ENCODE results near the gene TSC22D1. TPM values are rescaled to one million over a fixed set of nuclear protein-coding genes. Genes with fewer than 3 reads are reported as not detected.

Gene TSC22D1
- total and polyA plus RNA-seq, 9 donors = 61.8 to 93.1 (median 76.7) TPM

- no peak for DNase-seq
- H3K4me1 ChIP-seq (ENCODE audit: control insufficient read depth, insufficient read depth, low read length) = no peaks in the 10 kb centered on the region
- WGBS (ENCODE audit: insufficient coverage) = 67% methylated on average over 11 of the region's 16 CpGs
Measured at GRCh38 chr13:44412346-44412935, 163.7 kb downstream of the TSC22D1 start.

GRCh38 chr13:44411841-44412240 lies 164.3 kb downstream of the TSC22D1 start:
- Histone ChIP-seq H3K27me3 (ENCODE audit: control insufficient read depth, insufficient read depth, low read length) (no peaks in the 10 kb centered on the region), H3K4me3 (ENCODE audit: low read length) (no peak overlapping the region)
- WGBS (ENCODE audit: insufficient coverage) = 63% methylated on average over 1 of the region's 2 CpGs

More at GRCh38 chr13:44412346-44412935, 163.7 kb downstream of the TSC22D1 start:
- Histone ChIP-seq H3K36me3 (ENCODE audit: control insufficient read depth, insufficient read depth, low read length) (no peaks in the 10 kb centered on the region), H3K27me3 (ENCODE audit: control insufficient read depth, insufficient read depth, low read length) (no peaks in the 10 kb centered on the region), H3K9me3 (replicated peaks; ENCODE audit: control insufficient read depth, low read depth, low read length) (no peaks in the 10 kb centered on the region), H3K4me3 (ENCODE audit: low read length) (no peak overlapping the region), H3K27ac (ENCODE audit: low read length) (no peak overlapping the region)

GRCh38 chr13:44410328-44410859 lies 165.7 kb downstream of the TSC22D1 start:
- Histone ChIP-seq H3K4me3 (ENCODE audit: low read length) (no peak overlapping the region), H3K4me1 (ENCODE audit: control insufficient read depth, insufficient read depth, low read length) (no peaks in the 10 kb centered on the region), H3K9me3 (replicated peaks; ENCODE audit: control insufficient read depth, low read depth, low read length) (no peaks in the 10 kb centered on the region), H3K27me3 (ENCODE audit: control insufficient read depth, insufficient read depth, low read length) (no peaks in the 10 kb centered on the region), H3K27ac (ENCODE audit: low read length) (no peak overlapping the region), H3K36me3 (ENCODE audit: control insufficient read depth, insufficient read depth, low read length) (no peaks in the 10 kb centered on the region)
- 83% methylated on average over 4 of the region's 6 CpGs for WGBS (ENCODE audit: insufficient coverage)
- no peak for DNase-seq

More at GRCh38 chr13:44411841-44412240, 164.3 kb downstream of the TSC22D1 start:
- Histone ChIP-seq H3K36me3 (ENCODE audit: control insufficient read depth, insufficient read depth, low read length) (no peaks in the 10 kb centered on the region), H3K4me1 (ENCODE audit: control insufficient read depth, insufficient read depth, low read length) (no peaks in the 10 kb centered on the region), H3K9me3 (replicated peaks; ENCODE audit: control insufficient read depth, low read depth, low read length) (no peaks in the 10 kb centered on the region), H3K27ac (ENCODE audit: low read length) (no peak overlapping the region)
- no peak for DNase-seq

GRCh38 chr13:44409595-44409994 lies 166.5 kb downstream of the TSC22D1 start:
- H3K36me3 ChIP-seq (ENCODE audit: control insufficient read depth, insufficient read depth, low read length) = no peaks in the 10 kb centered on the region

GRCh38 chr13:44407891-44408290 lies 168.2 kb downstream of the TSC22D1 start:
- H3K4me3 ChIP-seq (ENCODE audit: low read length) = no peak overlapping the region
- WGBS (ENCODE audit: insufficient coverage) = 100% methylated on average over 4 of the region's 7 CpGs
- no peak for DNase-seq
- no peaks in the 10 kb centered on the region for H3K36me3 ChIP-seq (ENCODE audit: control insufficient read depth, insufficient read depth, low read length)
- no peak overlapping the region for H3K27ac ChIP-seq (ENCODE audit: low read length)
- no peaks in the 10 kb centered on the region for H3K9me3 ChIP-seq (replicated peaks; ENCODE audit: control insufficient read depth, low read depth, low read length)
- peaks cover 7% of the 10 kb centered on the region for H3K4me1 ChIP-seq (ENCODE audit: control insufficient read depth, insufficient read depth, low read length)
- peaks cover 13% of the 10 kb centered on the region for H3K27me3 ChIP-seq (ENCODE audit: control insufficient read depth, insufficient read depth, low read length)

More at GRCh38 chr13:44409595-44409994, 166.5 kb downstream of the TSC22D1 start:
- no peaks in the 10 kb centered on the region for H3K9me3 ChIP-seq (replicated peaks; ENCODE audit: control insufficient read depth, low read depth, low read length)
- H3K4me1 ChIP-seq (ENCODE audit: control insufficient read depth, insufficient read depth, low read length) = no peaks in the 10 kb centered on the region
- H3K4me3 ChIP-seq (ENCODE audit: low read length) = no peak overlapping the region
- no peak for DNase-seq
- 72% methylated on average over 4 of the region's 4 CpGs for WGBS (ENCODE audit: insufficient coverage)
- H3K27ac ChIP-seq (ENCODE audit: low read length) = no peak overlapping the region
- H3K27me3 ChIP-seq (ENCODE audit: control insufficient read depth, insufficient read depth, low read length) = peaks cover 4% of the 10 kb centered on the region

GRCh38 chr13:44407379-44407778 lies 168.8 kb downstream of the TSC22D1 start:
- Histone ChIP-seq H3K27ac (ENCODE audit: low read length) (no peak overlapping the region), H3K4me1 (ENCODE audit: control insufficient read depth, insufficient read depth, low read length) (peaks cover 9% of the 10 kb centered on the region), H3K27me3 (ENCODE audit: control insufficient read depth, insufficient read depth, low read length) (peaks cover 15% of the 10 kb centered on the region), H3K36me3 (ENCODE audit: control insufficient read depth, insufficient read depth, low read length) (no peaks in the 10 kb centered on the region), H3K4me3 (ENCODE audit: low read length) (no peak overlapping the region), H3K9me3 (replicated peaks; ENCODE audit: control insufficient read depth, low read depth, low read length) (no peaks in the 10 kb centered on the region)
- DNase-seq = no peak
- 79% methylated on average over 2 of the region's 3 CpGs for WGBS (ENCODE audit: insufficient coverage)

- H3K27ac ChIP-seq (ENCODE audit: low read length) = no peak overlapping the region
- no peaks in the 10 kb centered on the region for H3K36me3 ChIP-seq (ENCODE audit: control insufficient read depth, insufficient read depth, low read length)
- no peaks in the 10 kb centered on the region for H3K9me3 ChIP-seq (replicated peaks; ENCODE audit: control insufficient read depth, low read depth, low read length)
- H3K4me3 ChIP-seq (ENCODE audit: low read length) = no peak overlapping the region
- WGBS (ENCODE audit: insufficient coverage) = no CpG with 5 or more reads among the region's 5 CpGs
- no peak for DNase-seq
- H3K4me1 ChIP-seq (ENCODE audit: control insufficient read depth, insufficient read depth, low read length) = peaks cover 9% of the 10 kb centered on the region
- peaks cover 15% of the 10 kb centered on the region for H3K27me3 ChIP-seq (ENCODE audit: control insufficient read depth, insufficient read depth, low read length)
Measured at GRCh38 chr13:44406617-44407016, 169.5 kb downstream of the TSC22D1 start.

- Histone ChIP-seq H3K27me3 (ENCODE audit: control insufficient read depth, insufficient read depth, low read length) (peaks cover 15% of the 10 kb centered on the region), H3K36me3 (ENCODE audit: control insufficient read depth, insufficient read depth, low read length) (no peaks in the 10 kb centered on the region), H3K9me3 (replicated peaks; ENCODE audit: control insufficient read depth, low read depth, low read length) (no peaks in the 10 kb centered on the region), H3K4me3 (ENCODE audit: low read length) (no peak overlapping the region), H3K27ac (ENCODE audit: low read length) (no peak overlapping the region), H3K4me1 (ENCODE audit: control insufficient read depth, insufficient read depth, low read length) (peaks cover 9% of the 10 kb centered on the region)
- 65% methylated on average over 9 of the region's 15 CpGs for whole genome bisulfite sequencing (ENCODE audit: insufficient coverage)
- no peak for DNase-seq
Measured at GRCh38 chr13:44404261-44405132, 171.6 kb downstream of the TSC22D1 start.

- Histone ChIP-seq H3K4me1 (ENCODE audit: control insufficient read depth, insufficient read depth, low read length) (peaks cover 9% of the 10 kb centered on the region), H3K27me3 (ENCODE audit: control insufficient read depth, insufficient read depth, low read length) (peaks cover 15% of the 10 kb centered on the region), H3K36me3 (ENCODE audit: control insufficient read depth, insufficient read depth, low read length) (no peaks in the 10 kb centered on the region), H3K9me3 (replicated peaks; ENCODE audit: control insufficient read depth, low read depth, low read length) (no peaks in the 10 kb centered on the region), H3K27ac (ENCODE audit: low read length) (no peak overlapping the region), H3K4me3 (ENCODE audit: low read length) (no peak overlapping the region)
- DNase-seq = peak; percentile 31
- 69% methylated on average over 3 of the region's 11 CpGs for WGBS (ENCODE audit: insufficient coverage)
Measured at GRCh38 chr13:44403461-44404056, 172.6 kb downstream of the TSC22D1 start.

GRCh38 chr13:44402899-44403445 lies 173.2 kb downstream of the TSC22D1 start:
- WGBS (ENCODE audit: insufficient coverage) = 74% methylated on average over 7 of the region's 13 CpGs
- no peak overlapping the region for H3K27ac ChIP-seq (ENCODE audit: low read length)
- peaks cover 10% of the 10 kb centered on the region for H3K4me1 ChIP-seq (ENCODE audit: control insufficient read depth, insufficient read depth, low read length)
- peak; percentile 48 for DNase-seq
- no peaks in the 10 kb centered on the region for H3K9me3 ChIP-seq (replicated peaks; ENCODE audit: control insufficient read depth, low read depth, low read length)
- H3K36me3 ChIP-seq (ENCODE audit: control insufficient read depth, insufficient read depth, low read length) = no peaks in the 10 kb centered on the region
- H3K4me3 ChIP-seq (ENCODE audit: low read length) = no peak overlapping the region
- H3K27me3 ChIP-seq (ENCODE audit: control insufficient read depth, insufficient read depth, low read length) = peaks cover 15% of the 10 kb centered on the region

All from muscle of leg (tissue), 11 donors.